H1 (cell line): ENCODE results near the gene TBX6.

Experiments
- BACH1 ChIP-seq: IDR thresholded peaks from 2 replicates; pipeline ENCODE4 v1.6.1; 2012; ENCODE audit warnings: low read length, improper control_type of control experiment
- POLR2A ChIP-seq, 2 experiments: IDR thresholded peaks; 1 replicate in 1 of 2; 2 replicates in 1 of 2; pipeline ENCODE4 v1.6.1; 2011; ENCODE audit warnings: low read depth in 2 of 2, low read length in 2 of 2, mild to moderate bottlenecking in 2 of 2; ENCODE audit errors: control extremely low read depth in 1 of 2
- TF ChIP-seq, protein P1 (sequence below), 3 experiments: IDR thresholded peaks; 1 replicate in 2 of 3; 2 replicates in 1 of 3; pipeline versions ENCODE4 v1.5.1 to v1.6.1; 2011; ENCODE audit warnings: low read length in 3 of 3, mild to moderate bottlenecking in 3 of 3, inconsistent platforms in 2 of 3, low read depth in 1 of 3, moderate library complexity in 1 of 3; ENCODE audit not compliant: insufficient read depth in 1 of 3; ENCODE audit errors: control extremely low read depth in 1 of 3
- TF ChIP-seq, protein P2 (sequence below): IDR thresholded peaks from 2 replicates; pipeline ENCODE4 v1.6.1; 2012; ENCODE audit warnings: low read length, inconsistent platforms

DNA sequence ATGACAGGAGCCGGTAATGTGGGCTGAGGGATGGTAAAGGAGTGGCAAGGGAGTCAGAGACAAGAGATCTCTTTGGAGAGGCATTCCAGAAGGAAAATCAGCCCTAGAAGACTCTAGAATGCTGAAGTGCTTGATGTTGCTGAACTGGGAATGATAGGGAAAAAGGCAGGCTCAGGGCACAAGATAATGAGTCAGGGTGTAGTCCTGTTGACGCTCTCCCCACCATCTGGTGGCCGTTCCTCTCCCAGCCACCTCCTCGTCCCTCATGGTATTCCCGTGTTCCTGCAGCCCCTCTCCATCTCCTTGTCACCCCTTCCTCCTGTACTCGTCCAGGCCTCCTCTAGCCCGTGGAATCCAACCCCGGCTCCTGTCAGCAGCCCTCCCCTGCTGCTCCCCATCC, 37.3 kb downstream of the TBX6 start:
- TF ChIP-seq POLR2A (IDR thresholded peaks at IDR 0.05; ENCODE audit: control extremely low read depth in 1 of 2, low read depth in 2 of 2, low read length in 2 of 2) (no peak), BACH1 (no peak)
- TF ChIP-seq, protein P1, sequence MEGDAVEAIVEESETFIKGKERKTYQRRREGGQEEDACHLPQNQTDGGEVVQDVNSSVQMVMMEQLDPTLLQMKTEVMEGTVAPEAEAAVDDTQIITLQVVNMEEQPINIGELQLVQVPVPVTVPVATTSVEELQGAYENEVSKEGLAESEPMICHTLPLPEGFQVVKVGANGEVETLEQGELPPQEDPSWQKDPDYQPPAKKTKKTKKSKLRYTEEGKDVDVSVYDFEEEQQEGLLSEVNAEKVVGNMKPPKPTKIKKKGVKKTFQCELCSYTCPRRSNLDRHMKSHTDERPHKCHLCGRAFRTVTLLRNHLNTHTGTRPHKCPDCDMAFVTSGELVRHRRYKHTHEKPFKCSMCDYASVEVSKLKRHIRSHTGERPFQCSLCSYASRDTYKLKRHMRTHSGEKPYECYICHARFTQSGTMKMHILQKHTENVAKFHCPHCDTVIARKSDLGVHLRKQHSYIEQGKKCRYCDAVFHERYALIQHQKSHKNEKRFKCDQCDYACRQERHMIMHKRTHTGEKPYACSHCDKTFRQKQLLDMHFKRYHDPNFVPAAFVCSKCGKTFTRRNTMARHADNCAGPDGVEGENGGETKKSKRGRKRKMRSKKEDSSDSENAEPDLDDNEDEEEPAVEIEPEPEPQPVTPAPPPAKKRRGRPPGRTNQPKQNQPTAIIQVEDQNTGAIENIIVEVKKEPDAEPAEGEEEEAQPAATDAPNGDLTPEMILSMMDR (IDR thresholded peaks at IDR 0.05; ENCODE audit: control extremely low read depth in 1 of 3, insufficient read depth in 1 of 3, low read depth in 1 of 3, low read length in 3 of 3) = no peak
- TF ChIP-seq, protein P2, sequence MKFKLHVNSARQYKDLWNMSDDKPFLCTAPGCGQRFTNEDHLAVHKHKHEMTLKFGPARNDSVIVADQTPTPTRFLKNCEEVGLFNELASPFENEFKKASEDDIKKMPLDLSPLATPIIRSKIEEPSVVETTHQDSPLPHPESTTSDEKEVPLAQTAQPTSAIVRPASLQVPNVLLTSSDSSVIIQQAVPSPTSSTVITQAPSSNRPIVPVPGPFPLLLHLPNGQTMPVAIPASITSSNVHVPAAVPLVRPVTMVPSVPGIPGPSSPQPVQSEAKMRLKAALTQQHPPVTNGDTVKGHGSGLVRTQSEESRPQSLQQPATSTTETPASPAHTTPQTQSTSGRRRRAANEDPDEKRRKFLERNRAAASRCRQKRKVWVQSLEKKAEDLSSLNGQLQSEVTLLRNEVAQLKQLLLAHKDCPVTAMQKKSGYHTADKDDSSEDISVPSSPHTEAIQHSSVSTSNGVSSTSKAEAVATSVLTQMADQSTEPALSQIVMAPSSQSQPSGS = no peak
